Retinal pigment epithelial cell (primary cell): ENCODE results near the gene NPAT.
"Not testable (repeated sequence)": the region's sequence is repeated elsewhere in the genome, so short reads cannot be mapped to it uniquely, and the experiment has no call there.

Experiments used
- DNase-seq: peaks from one replicate; pipeline ENCODE4 v3.0.0-alpha.2; 2010; ENCODE audit warnings: low read depth
- H3K4me3 ChIP-seq: 2 replicates; pipeline ENCODE4 v1.5.1; 2011; ENCODE audit warnings: mild to moderate bottlenecking, low read length, control low read depth, moderate library complexity
- CTCF ChIP-seq: conservative IDR thresholded peaks from 2 replicates; pipeline ENCODE4 v1.5.1; 2011; ENCODE audit warnings: low read depth, low read length, control low read depth, inconsistent platforms

The NPAT gene

GRCh38 chr11:108135845-108136544, 86.4 kb downstream of the NPAT start:
- H3K4me3 ChIP-seq = no peak overlapping the region
- peak; percentile 19 for TF ChIP-seq CTCF
- DNase-seq = no peak

- not testable (repeated sequence) for DNase-seq, H3K4me3 ChIP-seq
Observed at GRCh38 chr11:108132993-108133538, 89.4 kb downstream of the NPAT start.

- no peak overlapping the region for H3K4me3 ChIP-seq
- no peak for DNase-seq
- no peak for TF ChIP-seq CTCF
Observed at GRCh38 chr11:108131993-108132392, 90.4 kb downstream of the NPAT start.

- TF ChIP-seq CTCF = no peak
- no peak for DNase-seq
- no peak overlapping the region for H3K4me3 ChIP-seq
Observed at GRCh38 chr11:108128772-108129171, 93.7 kb downstream of the NPAT start.

- H3K4me3 ChIP-seq = no peak overlapping the region
- no peak for DNase-seq
- TF ChIP-seq CTCF = no peak
Observed at GRCh38 chr11:108125096-108125495, 97.3 kb downstream of the NPAT start.

GRCh38 chr11:108122166-108122628, 100.2 kb downstream of the NPAT start:
- peak overlapping the region; percentile 68 for H3K4me3 ChIP-seq
- no peak for DNase-seq
- no peak for TF ChIP-seq CTCF

- H3K4me3 ChIP-seq = peak within 1 kb of the TSS; percentile 68
- peak; percentile 18 for TF ChIP-seq CTCF
- peak; percentile 65 for DNase-seq
Observed at GRCh38 chr11:108121274-108122155, 100.9 kb downstream of the NPAT start, which contains the start of gene ACAT1. TSS of gene ACAT1 (plus strand) at chr11:108121567. CDS start at chr11:108121607, 40 bp downstream.

- peak overlapping the region; percentile 68 for H3K4me3 ChIP-seq
- not testable (repeated sequence) for DNase-seq
Observed at GRCh38 chr11:108120936-108121273, 101.5 kb downstream of the NPAT start.
